Transverse colon (tissue), 4 donors: ENCODE measurements around the gene ATP13A4.

ENCODE experiments used
- POLR2AphosphoS5 ChIP-seq, 3 donors: sonication (generic); formaldehyde crosslinking; IDR thresholded peaks; one replicate each; pipeline ENCODE4 v1.6.1; 2016; ENCODE audit warnings: antibody characterized with exemption in 3 of 3
- TF ChIP-seq, protein P1 (sequence below), 5 experiments: fragments of 200-600 bp in 3 of 5; fragments of 450-650 bp in 2 of 5; sonication (generic) in 3 of 5; IDR thresholded peaks; 1 replicate in 2 of 5; 2 replicates in 3 of 5; pipeline ENCODE4 v1.5.1; 2016 to 2017; ENCODE audit warnings: antibody characterized with exemption in 5 of 5, inconsistent platforms in 3 of 5, mild to moderate bottlenecking in 2 of 5, moderate library complexity in 1 of 5

DNA sequence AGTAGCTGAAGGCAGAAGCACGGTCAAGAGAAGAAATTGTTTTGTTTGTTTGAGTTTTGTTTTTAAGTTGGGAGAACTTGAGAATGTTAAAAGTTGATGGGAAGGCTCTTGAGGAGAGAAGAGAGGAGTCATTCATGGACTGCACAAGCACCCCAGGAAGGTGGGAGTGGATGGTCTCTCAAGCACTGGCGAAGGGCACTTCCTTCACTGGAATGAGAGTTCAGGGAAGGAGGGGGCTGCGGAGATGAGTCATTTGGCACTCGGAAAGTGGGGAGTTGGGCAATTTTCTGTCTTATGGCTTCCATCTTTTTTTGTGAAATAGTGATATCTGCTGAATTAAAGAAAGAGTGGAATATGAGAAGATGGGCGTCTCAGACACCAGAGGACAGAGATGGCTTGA is 66.0 kb downstream of the ATP13A4 start:
- TF ChIP-seq POLR2AphosphoS5 (IDR thresholded peaks at IDR 0.05), result no peak
- TF ChIP-seq, protein P1, sequence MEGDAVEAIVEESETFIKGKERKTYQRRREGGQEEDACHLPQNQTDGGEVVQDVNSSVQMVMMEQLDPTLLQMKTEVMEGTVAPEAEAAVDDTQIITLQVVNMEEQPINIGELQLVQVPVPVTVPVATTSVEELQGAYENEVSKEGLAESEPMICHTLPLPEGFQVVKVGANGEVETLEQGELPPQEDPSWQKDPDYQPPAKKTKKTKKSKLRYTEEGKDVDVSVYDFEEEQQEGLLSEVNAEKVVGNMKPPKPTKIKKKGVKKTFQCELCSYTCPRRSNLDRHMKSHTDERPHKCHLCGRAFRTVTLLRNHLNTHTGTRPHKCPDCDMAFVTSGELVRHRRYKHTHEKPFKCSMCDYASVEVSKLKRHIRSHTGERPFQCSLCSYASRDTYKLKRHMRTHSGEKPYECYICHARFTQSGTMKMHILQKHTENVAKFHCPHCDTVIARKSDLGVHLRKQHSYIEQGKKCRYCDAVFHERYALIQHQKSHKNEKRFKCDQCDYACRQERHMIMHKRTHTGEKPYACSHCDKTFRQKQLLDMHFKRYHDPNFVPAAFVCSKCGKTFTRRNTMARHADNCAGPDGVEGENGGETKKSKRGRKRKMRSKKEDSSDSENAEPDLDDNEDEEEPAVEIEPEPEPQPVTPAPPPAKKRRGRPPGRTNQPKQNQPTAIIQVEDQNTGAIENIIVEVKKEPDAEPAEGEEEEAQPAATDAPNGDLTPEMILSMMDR (IDR thresholded peaks at IDR 0.05), result no peak
